Smooth muscle cell of the brain vasculature (primary cell): ENCODE data around the gene DNAJB4.
A peak's percentile ranks its signal among the peaks of the same experiment; 100 is the strongest.
"Not testable (repeated sequence)": the region's sequence is repeated elsewhere in the genome, so short reads cannot be mapped to it uniquely, and the experiment has no call there.

ENCODE experiments used
- DNase-seq: peaks from one replicate; pipeline ENCODE4 v3.0.0-alpha.2; 2012; ENCODE audit warnings: low read depth, low spot score

The DNAJB4 gene

DNA sequence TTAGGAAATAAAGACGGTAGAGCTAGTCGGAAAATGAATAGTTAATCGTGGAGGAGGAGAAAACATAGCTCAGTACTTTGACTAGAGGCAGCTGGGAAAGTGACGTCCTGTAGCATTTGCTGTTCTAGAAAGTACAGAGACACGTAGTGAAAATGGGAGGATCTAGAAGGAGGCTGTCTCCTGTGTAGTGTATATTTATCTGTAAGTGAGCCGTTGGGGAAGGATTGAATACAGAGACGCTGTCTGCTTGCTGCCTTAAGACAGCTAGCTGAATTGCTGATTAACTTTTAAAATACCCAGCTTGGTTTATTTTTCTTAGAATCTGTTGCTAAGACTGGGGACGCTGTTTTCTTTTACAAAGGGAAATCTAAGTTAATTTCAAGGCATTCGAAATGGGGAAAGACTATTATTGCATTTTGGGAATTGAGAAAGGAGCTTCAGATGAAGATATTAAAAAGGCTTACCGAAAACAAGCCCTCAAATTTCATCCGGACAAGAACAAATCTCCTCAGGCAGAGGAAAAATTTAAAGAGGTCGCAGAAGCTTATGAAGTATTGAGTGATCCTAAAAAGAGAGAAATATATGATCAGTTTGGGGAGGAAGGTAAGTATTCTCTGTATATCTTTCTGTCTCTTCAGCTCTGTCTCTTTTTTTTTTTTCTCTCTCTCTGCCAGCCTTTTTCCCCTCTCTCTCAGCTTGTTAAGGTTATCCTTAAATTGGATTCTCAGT is at the start of gene DNAJB4:
TSS of gene DNAJB4 (plus strand) at position 221 of the 729 bp plus-strand sequence. CDS start at position 393, 172 bp downstream.
- peak; percentile 94 for DNase-seq

DNA sequence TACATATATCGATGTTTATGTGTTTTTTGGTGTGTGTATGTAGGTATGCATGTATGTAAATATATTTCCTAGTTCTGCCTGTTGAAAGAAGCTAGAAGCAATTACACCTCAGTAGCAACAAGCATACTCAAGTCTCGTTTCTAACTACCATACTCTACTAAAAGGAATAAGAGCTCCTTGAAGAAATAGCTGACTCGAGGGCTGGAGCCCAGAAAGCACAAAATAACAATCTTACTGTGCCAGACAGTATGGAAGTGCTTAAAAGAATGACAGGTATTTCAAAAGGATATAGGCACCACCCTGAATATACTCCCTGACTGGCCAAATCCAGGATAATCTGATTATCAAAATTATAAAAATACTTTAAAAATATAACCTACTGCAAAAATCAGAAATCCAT is 49.0 kb upstream of the DNAJB4 start:
- no peak for DNase-seq

DNA sequence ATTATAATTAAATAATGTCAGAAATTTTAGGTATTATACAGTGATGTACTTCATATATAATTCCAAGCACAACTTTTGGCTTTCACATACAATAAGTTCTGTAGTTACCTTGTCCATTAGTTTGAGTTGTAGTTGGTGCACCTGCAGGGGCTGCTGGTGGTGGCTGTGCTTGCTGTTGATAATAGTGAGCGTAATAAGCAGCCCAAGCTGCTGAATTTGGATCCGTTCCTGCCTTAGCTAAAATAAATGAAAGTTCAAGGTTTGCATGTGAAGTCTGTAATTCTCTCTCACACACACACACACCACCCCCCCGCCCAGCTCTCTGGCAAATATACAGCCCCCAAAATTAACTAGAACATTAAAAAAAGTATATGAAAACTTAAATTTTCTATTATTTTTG is 48.3 kb upstream of the DNAJB4 start:
- no peak for DNase-seq

DNA sequence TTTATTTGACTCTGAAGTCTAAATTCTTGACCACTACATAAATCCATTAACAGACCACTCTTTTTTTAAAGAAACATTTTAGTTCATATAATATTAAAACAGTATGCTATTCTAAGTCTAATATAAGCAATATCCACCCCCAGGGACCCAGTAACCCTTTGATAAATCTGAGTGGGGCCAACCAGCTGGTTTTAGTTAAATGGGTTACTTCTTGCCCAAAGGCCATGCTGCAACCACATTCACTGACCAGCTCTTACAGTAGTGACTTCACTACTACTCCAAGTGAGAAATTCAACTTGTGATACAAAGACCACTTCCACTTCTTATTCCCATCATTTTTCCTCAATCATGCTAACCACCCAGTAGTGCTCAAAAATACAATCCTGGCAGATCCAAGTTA is 46.3 kb upstream of the DNAJB4 start:
- no peak for DNase-seq

DNA sequence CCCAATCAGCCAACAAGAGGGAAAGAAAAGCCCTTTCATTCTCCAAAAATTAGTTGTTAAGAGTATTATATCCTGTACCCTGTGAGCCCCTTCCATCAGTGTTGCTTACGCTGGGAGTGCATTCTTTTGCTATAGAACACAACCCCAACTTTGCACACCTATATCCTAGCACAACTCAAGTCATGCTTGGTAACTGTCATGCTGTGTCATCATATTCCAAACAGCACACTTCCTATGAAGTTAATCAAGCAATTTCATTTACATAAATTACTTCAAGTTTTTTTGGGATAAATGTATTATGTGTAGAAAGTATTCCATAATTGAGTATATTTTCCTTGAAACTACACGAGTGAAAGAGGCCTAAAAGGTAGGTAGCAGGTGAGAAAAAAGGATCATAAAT is 45.9 kb upstream of the DNAJB4 start:
- no peak for DNase-seq

DNA sequence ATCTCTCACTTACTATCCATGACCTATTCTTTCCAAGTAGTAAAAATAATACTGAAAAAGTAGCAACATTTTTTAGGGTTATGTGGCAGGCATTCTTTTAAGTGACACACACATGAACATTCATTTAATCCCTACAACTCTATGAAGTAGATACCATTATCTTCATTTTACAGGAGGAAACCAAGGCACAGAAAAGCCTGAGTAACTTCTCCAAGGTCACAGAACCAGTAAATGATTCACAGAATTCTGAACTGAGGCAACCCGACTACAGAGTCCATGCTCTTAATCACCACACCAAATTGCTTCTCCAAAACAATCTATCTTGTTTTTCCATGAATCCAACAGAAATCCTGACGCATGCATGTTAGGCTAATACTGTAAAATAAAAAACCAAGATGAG is 43.3 kb upstream of the DNAJB4 start:
- DNase-seq, result no peak

DNA sequence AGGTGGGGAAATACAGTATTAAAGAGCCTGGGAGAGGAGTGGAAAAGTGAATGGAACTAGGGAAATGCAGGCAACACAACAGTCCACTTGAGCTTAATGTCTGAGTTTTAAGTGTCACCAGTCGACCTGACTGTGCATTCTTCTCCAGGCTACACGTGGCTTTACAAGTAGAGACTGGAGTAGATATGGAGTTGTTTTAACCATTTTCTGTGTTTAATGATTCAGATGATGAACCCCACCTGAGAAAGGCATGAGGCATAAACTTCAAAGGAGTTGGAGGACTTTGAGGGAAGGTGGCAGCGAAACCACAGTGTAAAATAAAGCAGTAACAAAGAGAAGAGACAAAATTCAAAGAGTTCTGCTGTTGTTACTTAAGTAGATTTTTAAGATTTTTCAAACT is 38.4 kb upstream of the DNAJB4 start:
- DNase-seq, result no peak

DNA sequence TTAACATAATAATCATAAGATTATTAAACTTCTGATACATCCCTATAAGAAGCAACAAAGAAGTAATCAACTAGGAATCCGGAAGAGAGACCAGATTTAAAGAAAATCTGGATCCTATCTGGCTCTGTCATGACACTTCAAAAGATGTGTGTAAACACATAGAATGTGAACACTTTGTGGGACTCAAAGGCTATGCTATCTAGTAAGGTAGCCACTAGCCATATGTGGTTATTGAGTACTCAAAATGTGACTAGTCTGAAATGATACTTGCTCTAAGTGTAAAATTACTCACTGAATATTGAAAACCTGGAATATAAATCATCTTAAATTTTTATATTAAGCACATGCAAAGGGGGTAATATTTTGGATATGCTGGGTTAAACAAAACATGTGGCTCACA is 34.5 kb upstream of the DNAJB4 start:
- DNase-seq, result no peak

DNA sequence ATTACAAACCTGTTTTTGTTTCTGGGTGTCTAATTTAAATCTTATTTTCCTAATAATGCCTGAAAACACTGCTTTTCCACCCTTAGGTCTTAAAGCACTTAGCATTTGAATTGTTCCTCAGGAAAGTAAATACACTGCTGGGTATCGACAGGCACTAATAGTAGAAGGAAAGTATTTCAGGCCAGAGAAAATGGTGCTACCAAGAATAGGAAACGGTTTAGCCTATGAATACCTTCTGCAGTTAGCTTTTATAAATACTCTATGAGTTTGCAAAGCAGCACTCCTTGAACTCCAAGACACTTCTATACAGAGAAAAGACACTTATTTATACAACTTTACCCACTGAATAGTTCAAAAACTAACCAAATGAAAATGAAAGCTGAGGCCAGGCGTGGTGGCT is 32.7 kb upstream of the DNAJB4 start:
- no peak for DNase-seq

DNA sequence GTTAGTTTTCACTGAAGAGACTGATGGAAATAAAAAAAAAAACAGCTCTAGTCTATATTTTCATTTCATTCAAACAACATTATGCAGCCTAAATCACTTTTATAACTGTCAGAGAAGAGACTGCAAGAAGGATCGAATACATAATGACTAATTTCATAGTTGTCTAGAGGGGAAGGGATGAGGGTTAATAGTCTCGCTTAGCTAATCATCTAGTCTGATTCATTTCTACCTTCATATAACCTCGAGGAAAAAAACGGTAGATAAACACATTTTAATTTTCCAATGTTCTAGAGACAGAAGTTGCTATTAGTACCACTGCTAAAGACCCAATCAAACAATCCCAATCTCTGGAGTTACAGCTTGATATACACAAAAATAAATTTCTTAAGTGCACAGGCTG is 29.4 kb upstream of the DNAJB4 start:
- no peak for DNase-seq

DNA sequence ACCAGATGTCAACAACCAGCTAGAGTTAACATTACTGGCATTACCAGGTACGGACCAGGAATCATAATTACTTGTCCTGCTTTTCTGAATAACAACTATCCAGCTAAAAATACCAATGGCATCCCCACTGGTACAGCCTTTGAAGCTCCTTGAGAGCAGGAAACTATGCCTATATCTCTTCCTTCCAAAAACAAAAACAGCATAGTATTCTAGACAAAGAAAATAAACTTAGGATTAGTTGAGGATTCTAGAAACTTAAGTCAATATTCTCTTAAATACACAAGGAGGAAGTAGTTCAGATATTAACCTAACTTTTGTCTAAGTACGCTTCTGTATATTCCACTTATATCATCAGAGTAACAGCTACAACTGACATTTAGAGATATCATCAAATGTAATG is 28.8 kb upstream of the DNAJB4 start:
- DNase-seq, result no peak

DNA sequence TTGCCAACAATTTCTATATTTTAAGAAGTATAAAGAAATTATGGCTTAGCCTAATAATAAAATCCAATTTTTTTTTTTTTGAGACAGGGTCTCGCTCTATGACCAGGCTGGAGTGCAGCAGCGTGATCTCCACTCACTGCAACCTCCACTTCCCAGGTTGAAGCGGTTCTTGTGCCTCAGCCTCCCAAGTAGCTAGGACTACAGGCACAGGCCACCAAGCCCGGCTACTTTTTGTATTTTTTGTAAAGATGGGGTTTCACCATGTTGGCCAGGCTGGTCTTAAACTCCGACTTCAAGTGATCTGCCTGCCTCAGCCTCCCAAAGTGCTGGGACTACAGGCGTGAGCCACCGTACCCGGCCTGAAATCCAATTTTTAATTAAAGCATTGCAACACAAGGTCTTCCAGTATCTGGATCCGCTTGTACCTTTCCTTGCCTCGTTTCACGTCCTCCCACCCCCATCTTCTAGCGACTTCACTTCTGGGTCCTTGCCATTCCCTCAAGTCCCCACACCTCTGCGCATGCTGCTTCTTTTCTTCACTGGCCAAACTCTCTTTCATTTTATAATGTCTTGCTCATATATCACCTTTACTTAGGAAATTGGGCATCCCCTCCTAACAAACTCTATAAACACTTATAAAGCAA is 28.2 kb upstream of the DNAJB4 start:
- DNase-seq, result no peak

DNA sequence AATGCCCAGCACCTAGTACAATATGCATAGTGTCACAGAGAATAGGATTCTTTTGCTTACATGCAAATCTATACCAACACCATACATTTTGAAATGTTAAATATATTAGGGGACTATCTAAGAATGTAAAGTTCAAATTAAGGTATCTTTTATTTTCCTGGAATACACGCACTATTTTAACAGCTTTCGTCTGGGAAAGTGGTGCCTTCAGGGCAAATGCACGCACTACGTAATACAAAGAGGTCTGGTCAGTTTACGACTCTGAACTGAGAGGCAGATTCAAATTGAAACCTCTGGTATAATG is 26.8 kb upstream of the DNAJB4 start:
- DNase-seq, result no peak

DNA sequence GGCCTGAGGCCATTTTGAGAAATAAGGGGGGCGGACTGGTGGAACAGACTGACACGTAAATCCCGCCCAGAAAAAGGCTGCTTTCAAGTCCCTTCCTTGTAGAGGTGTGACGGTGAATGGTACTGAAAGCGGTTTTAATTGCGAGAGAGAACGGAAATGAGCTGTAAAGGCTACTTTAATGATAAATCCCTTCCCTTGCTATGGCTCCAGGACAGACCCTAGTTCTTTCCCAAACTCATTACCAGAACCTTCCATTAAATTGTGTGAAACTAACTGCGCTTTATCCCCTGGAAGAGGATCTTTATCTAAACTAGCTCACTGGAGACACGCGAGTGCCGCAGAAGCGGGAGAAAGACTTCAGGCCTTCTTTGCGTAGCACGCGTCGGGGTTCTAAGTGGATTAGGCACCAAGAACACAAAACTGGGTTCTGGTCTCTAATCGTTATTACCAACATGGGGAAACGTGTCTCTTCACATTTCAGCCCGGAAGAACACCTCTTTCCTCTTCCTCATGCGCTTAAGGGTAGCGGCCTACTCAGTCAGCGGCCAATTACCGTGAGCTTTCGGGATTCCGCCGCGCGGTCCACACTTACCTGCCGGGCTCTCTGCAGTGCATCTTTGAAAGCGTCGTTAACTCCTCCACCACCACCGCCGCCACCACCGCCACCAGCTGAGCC is 26.3 kb upstream of the DNAJB4 start:
- peak; percentile 64 for DNase-seq

DNA sequence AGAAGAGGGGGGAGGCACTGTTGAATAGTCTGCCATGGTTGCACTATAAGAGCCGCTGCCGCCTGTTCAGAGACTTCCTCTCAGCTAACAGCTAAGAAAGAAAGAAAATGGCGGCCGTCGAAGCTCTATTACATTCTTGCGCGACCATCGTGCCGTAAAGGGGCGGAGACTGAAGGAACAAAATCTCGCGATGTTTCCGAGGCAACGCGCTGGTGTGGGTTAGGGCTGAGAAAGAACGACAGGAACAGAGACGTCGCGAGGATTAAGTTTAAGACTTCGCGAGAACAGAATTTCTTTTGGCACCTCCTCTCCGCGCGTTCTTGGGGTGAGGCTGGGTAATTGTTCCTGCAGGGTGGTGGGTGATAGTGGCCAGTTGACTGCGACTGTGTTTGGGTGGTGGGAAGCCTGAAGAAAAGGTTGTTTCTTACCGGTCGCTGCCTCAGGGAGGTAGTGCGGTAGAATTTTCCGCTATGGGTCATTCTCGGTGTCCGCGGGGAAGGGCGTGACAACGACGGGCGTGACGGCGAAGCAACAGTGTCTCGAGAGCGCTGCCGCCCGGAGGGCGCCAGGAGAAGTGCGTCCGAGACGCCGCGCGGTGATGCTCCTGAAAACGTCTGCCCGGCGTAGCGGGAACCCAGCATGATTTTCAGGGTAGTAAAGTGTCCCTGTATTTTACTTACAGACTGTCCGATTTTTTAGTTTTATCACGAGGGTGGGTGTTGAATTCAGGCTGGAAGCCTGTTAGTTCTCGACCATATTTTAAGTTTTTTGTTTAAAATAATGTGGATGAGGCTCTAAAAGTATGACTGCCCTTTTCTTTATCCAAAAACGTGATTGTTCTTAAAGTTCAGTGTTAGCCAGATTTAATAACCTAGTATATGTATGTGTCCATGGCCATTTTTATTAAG is 25.5 kb upstream of the DNAJB4 start, which contains the start of gene FUBP1:
TSS of gene FUBP1 (minus strand) at position 104 of the 908 bp plus-strand sequence. CDS start at position 36, 68 bp downstream.
- DNase-seq, result peak; percentile 97

DNA sequence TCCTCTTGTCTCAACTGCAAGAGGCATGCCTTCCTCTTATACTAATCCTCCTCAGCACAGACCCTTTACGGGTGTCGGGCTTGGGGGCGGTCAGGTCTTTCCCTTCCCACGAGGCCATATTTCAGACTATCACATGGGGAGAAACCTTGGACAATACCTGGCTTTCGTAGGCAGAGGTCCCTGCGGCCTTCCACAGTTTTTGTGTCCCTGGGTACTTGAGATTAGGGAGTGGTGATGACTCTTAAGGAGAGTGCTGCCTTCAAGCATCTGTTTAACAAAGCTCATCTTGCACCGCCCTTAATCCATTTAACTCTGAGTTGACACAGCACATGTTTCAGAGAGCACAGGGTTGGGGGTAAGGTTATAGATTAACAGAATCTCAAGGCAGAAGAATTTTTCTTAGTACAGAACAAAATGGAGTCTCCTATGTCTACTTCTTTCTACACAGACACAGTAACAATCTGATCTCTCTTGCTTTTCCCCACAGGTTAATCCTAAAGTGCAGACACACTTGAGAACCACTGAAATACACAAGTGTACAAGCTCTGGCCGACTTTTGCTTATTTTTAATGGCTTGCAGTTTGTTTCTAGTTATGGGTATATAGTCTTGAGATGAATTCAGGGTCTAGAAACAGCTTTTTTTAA is 21.3 kb upstream of the DNAJB4 start:
- DNase-seq, result not testable (repeated sequence)

DNA sequence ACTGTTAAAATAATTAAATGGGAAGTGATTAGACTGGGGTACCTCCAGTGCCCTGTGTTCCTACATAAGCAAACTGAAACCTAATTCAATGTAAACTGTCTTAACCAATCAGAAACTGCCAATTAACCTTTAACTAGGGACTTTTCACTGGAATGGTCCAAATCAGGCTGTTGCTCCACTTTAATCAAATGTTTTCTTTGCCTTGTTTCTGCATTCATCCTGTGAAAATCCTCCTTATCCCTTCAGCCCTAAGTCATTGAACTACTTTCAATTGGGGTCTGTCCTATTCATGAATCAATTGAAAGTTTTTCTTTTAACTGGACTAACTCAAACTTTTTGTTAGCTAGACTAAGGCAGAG is 20.8 kb upstream of the DNAJB4 start:
- no peak for DNase-seq

DNA sequence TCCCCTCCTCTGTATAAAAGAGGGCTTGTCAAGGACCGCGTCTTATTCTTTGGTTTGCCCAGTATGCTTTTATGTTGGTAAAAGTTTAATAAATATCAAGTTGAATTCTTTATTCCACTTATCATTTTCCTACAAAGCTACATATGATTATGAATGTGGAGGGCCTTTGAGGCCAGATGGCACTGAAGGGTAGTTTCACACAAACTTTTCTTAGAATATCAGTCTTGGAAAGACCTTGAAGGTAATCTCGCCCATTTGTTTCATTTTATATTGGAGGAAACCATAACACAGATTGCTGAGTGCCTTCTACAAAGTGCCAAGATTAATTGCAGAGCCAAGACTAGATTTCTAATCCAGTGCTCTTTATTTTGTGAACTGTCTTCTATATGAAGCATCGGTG is 20.1 kb upstream of the DNAJB4 start:
- no peak for DNase-seq

DNA sequence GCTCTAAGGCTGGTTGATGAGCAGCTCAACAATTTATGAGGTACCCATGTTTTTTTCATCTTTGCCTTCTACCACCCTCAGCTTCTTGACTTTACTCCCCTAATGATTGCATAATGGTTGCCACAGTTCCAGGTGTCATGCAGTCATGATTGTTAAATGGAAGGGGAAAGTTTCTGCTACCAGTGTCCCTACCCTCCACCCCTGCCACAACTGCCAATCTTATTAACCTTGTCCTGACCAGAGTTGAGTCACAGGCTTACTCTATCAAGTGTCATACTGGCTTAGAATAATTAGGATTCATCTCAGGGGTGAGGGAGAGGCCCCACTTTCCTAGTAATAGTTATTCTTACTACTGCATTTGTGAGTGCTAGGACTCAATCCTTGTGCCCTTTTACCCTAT is 17.9 kb upstream of the DNAJB4 start:
- DNase-seq, result no peak

DNA sequence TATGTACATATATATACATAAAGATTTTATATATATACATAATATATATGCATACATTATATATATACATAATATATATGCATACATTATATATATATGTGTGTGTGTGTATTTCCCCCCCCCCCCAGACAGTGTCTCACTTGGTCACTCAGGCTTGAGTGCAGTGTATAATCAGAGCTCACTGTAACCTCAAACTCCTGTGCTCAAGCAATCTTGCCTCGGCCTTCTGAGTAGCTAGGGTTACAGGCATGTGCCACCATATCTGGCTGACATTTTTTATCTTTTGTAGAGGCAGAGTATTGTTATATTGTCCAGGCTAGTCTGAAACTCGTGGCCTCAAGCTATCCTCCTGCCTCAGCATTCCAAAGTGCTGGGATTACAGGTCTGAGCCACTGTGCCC is 16.8 kb upstream of the DNAJB4 start:
- no peak for DNase-seq

DNA sequence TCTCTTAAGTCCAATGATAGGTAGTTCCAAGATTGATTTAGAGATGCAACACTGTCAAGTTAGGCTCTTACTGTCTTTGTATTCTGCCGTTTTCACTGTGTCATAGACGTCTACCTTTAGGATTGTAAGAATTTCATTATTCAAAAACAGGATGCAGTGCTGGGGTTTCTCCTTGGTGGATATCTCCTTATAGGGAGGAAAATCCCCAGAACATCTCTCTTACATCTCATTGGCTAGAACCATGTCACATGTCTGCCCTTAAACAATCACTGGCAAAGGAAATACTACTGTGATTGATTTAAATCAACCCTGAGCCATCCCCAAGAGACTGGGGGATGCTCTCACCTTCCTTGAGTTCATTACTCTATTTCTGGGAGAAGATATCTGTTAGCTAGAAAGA is 15.0 kb upstream of the DNAJB4 start:
- DNase-seq, result no peak
